Posterior cingulate gyrus (tissue), 11 donors: ENCODE measurements around the gene EEF1G.

Source experiments
- DNase-seq, 10 donors: peaks; one replicate each; pipeline versions ENCODE4 v3.0.0 to v3.0.0-alpha.2; 2020 to 2021; ENCODE audit warnings: mixed read lengths in 3 of 10
- intact Hi-C: fragments of 100-400 bp; cut with DNase I; formaldehyde crosslinking; loops from one replicate; pipeline ENCODE4 v1.15.1; 2023

The EEF1G gene

GRCh38 chr11:62512961-62513360 is 60.7 kb downstream of the EEF1G start:
- intact Hi-C loops, result no loop called here
- DNase-seq, result no peak
